KOPT-K1 (cell line): Measurements from ENCODE around the gene GABRA1.

Source experiments
- H3K27ac ChIP-seq: fragments of 200-600 bp; sonication (generic); 2 replicates; pipeline ENCODE4 v1.5.1; 2016; ENCODE audit warnings: antibody characterized with exemption, mild to moderate bottlenecking, low read depth, low read length; ENCODE audit not compliant: poor library complexity, severe bottlenecking
- H3K36me3 ChIP-seq: fragments of 200-600 bp; sonication (generic); 2 replicates; pipeline ENCODE4 v1.5.1; 2017; ENCODE audit warnings: antibody characterized with exemption, mild to moderate bottlenecking, low read length, moderate library complexity; ENCODE audit not compliant: insufficient read depth
- H3K9me3 ChIP-seq: fragments of 200-600 bp; sonication (generic); 2 replicates; pipeline ENCODE4 v1.5.1; 2017; ENCODE audit warnings: antibody characterized with exemption, low read length, mild to moderate bottlenecking; ENCODE audit not compliant: insufficient read depth, poor library complexity, severe bottlenecking

Gene GABRA1

DNA sequence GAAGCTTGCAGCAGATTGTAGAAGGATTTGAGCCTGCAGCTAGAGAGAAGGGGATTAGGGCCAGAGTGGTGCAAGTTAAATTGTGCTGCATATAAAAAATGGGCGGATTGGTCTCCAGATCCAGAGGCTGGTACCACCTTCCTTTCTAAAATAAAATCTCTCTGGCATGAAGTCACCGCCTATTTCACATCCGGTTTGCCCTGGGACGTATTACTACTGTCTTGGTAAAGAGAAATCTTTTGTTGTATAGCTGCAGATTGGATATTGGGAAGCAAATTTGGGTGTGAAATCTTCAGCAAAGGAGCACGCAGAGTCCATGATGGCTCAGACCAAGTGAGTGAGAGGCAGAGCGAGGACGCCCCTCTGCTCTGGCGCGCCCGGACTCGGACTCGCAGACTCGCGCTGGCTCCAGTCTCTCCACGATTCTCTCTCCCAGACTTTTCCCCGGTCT lies at the start of gene GABRA1:
TSS of gene GABRA1 (plus strand) at position 180 of the 451 bp plus-strand sequence. CDS start 2,691 bp downstream, outside the sequence.
- H3K27ac ChIP-seq, result no peak within 1 kb of the TSS
- H3K9me3 ChIP-seq, result no peaks in the 10 kb centered on the region
- H3K36me3 ChIP-seq, result no peaks in the 10 kb centered on the region

DNA sequence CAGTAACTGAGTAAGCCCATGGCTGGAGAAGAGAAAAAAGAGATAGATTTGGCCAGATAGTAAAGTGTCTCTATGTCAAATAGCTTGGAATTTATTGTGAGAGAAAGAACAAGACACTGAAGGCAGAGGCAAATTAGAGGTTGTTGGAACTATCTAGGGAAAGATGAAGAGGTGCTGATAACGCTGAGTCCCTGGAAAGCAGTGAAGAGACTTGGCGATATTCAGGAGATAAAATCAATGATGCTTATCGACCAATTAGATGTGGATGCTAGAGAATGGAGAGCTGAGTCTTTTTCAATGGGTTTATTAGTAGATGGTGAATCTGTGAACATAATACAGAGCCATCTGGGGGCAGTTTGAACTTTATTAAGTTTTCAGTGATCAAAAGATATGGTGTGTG lies 48.6 kb upstream of the GABRA1 start:
- H3K27ac ChIP-seq, result no peak overlapping the region
- H3K9me3 ChIP-seq, result no peaks in the 10 kb centered on the region
- no peaks in the 10 kb centered on the region for H3K36me3 ChIP-seq

DNA sequence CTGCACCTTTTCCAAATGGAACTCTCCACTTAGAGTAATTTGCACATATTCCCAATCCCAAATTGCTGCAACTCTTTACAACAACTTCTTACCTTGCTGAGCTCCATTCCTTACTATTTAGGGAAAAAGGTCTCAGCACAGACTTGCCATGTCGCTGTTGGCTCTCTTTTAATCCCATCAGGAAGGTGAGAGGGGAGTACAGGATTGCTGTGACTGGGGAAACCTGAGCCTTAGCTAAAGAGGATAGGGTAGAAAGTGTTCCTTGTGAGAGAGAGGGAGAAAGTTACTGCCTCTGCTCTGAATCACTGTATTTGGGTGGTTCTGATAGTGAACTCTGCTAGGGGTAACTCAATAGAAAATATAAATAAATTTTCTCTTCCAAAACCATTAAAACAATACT lies 43.7 kb upstream of the GABRA1 start:
- Histone ChIP-seq H3K36me3 (no peaks in the 10 kb centered on the region), H3K27ac (no peak overlapping the region), H3K9me3 (no peaks in the 10 kb centered on the region)

DNA sequence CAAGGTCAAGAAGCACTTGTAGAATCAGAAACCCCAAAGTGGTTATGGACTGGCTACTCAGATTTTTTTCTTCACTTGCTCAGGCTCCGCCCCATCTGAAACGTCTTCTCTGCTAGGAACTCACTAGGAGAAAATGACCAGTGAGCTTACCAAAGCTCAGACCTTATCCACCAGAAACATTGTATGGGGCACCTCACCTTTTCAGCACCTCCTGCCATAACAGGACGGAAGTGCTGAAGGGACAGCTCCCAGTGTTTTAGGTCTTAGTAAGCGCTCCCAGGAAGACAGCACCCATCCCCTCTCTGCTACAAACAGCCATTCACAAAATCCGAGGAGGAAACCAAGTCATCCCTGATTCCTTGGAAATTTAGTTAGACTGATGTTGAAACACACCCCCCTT lies 1.2 kb upstream of the GABRA1 start:
- Histone ChIP-seq H3K36me3 (no peaks in the 10 kb centered on the region), H3K27ac (no peak overlapping the region), H3K9me3 (no peaks in the 10 kb centered on the region)

DNA sequence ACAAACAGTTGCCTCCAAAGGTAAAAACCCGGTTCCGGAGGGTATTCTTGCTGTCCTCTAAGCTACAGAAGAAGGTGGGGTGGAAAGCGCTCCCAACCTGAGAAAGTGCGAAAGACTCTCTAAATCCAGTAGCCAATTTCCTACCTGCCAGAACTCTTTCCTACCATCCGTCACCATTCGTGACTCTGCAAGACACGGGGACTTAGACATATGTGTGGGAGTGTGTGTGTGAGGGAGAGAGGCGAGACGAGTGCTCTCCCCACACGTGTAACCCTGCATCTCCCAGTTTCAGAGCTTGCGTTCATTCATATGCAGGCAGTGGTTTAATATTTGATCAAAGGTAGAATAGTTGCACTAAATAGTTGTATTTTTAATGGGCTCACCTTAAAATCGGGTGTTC lies 473 bp upstream of the GABRA1 start:
- Histone ChIP-seq H3K27ac (no peak overlapping the region), H3K9me3 (no peaks in the 10 kb centered on the region), H3K36me3 (no peaks in the 10 kb centered on the region)

DNA sequence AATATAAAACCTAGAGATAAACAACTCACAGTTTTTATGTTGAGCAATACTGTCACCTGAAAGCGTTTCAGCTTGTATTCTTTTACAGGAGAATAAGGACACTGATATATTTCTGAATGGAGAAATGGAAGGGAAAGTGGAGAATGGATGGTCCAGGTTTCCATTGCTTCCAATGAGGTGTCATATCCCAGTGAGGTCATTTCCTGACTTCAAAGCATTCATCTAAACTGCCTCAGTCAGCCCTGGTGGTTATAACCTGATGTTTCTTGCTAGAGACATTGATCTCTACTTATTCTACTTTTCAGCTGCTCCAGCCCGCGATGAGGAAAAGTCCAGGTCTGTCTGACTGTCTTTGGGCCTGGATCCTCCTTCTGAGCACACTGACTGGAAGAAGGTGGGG lies 2.6 kb downstream of the GABRA1 start:
- Histone ChIP-seq H3K36me3 (no peaks in the 10 kb centered on the region), H3K27ac (no peak overlapping the region), H3K9me3 (no peaks in the 10 kb centered on the region)

DNA sequence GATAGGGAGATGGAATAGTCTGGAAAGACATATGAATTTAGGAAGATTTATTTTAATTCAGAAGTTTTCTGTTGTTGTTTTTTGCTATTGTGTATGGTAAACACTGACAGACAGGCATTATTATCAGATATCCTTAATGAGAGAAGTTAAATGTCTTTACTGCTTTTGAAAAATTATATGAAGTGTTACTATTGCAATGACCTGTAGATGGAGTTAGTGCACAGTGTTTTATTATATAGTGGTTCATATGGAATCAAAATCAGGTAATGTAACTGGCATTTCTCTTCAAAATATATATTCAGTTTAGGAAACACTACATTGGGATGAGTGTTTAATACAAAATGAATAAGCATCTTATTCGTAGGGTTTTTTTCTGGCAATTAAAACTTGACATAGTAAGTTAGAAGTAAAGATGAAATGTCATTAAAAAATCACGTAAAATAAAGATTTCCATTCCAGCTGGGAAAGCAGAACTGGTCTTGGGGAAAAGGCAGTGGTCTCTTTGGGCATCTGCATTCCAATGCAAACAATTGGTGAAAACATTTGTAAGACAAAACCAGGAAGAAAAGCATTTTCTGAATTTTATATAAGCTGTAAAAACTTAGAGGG lies 3.9 kb downstream of the GABRA1 start:
- H3K27ac ChIP-seq, result no peak overlapping the region
- no peaks in the 10 kb centered on the region for H3K9me3 ChIP-seq
- H3K36me3 ChIP-seq, result no peaks in the 10 kb centered on the region

DNA sequence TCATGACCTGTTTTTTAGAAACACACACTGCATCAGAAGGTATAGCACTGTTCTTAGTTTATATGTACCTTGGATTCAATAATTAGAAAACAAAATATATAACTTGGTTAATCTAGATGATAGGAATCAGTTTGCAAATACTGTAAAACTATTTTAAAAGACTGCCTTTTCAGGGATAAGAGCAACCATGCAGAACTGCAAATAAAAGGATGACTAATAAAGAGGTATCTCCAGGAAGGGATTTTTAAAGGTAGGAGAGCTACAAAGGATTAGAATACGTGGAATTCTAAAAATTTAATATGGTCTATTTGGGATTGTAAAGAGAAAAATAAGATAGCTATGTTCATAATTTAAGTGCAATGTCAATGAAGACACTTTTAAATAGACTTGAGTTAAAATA lies 9.4 kb downstream of the GABRA1 start:
- Histone ChIP-seq H3K9me3 (no peaks in the 10 kb centered on the region), H3K27ac (no peak overlapping the region), H3K36me3 (no peaks in the 10 kb centered on the region)

DNA sequence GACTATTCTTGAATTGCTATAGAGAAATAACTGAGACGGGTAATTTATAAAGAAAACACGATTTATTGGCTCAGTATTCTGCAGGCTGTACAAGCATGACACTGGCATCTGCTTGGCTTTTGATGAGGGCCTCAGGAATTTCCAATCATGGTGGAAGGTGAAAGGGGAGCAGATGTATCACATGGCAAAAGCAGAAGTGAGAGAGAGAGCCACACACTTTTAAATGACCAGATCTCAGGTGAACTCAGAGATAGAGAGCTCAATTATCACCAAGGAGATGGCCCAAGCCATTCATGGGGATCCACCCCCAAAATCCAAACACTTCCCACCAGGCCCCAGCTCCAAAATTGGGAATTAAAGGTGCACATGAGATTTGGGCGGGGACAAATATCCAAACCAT lies 15.3 kb downstream of the GABRA1 start:
- no peaks in the 10 kb centered on the region for H3K9me3 ChIP-seq

DNA sequence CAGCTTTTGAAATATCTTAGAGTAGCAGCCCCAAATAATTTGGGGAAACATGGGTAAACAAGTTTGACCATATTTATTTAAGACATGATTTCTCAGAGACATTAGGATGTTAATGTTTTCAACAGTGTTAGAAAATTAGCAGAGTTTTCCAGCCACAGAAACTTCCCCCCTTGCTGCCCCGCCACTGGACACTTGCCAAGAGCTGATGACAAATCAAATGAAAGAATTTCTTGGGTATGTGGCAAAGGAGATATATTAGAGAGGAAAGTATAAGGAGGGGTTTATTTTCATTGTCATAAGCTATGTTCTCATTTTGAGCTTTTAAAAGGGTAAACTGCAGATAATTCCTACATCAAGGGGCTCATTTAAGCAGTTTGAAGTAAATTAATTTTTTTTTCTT lies 15.9 kb downstream of the GABRA1 start:
- H3K27ac ChIP-seq, result no peak overlapping the region
- no peaks in the 10 kb centered on the region for H3K9me3 ChIP-seq
- H3K36me3 ChIP-seq, result no peaks in the 10 kb centered on the region

More for the DNA sequence above, 15.3 kb downstream of the GABRA1 start:
- Histone ChIP-seq H3K36me3 (no peaks in the 10 kb centered on the region), H3K27ac (no peak overlapping the region)

DNA sequence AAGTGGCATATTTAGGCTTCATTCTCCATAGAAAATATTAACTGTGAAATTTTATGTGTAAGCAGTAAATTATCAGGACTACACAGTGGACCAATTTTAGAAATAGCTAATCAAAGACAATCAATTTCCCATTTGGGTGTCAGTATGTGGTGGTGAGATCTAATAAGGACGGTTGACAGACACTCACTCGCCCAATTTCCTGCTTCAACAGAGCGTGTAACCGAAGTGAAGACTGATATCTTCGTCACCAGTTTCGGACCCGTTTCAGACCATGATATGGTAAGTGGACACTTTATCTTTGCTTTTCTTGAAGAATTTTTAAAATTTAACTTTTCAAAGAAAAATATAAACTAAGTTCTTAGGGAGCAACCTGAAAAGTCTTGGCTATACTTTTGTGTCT lies 17.6 kb downstream of the GABRA1 start:
- H3K27ac ChIP-seq, result no peak overlapping the region
- H3K36me3 ChIP-seq, result no peaks in the 10 kb centered on the region
- H3K9me3 ChIP-seq, result no peaks in the 10 kb centered on the region

DNA sequence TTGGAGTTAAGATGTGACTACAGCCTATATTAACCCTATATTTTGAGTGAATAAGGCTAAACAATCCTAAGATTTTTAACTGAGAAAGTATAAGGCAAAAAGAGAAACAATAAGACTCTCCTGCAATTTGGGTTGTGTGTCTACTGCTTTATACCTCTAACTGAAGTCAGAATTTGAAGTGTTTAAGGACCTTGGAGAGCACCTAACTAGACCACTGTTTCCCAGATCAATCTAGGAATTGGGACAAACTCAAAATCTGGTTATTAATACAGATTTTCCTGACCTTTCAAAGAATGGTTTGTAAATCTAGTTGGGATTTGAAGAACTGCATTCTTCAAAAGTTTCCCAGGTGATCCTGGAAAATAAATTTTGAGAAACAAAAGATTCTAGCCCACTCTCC lies 42.1 kb downstream of the GABRA1 start:
- no peaks in the 10 kb centered on the region for H3K9me3 ChIP-seq

DNA sequence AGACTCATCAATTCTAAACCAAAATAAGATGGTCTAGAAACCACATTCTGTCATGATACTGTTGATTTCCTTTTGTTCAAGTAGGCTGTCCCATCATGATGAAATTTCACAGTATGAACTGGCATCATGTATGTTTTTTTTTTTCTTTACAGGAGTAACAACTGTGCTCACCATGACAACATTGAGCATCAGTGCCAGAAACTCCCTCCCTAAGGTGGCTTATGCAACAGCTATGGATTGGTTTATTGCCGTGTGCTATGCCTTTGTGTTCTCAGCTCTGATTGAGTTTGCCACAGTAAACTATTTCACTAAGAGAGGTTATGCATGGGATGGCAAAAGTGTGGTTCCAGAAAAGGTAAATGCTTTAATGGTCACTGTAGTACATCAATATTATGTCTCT lies 47.6 kb downstream of the GABRA1 start:
- H3K27ac ChIP-seq, result no peak overlapping the region
- H3K36me3 ChIP-seq, result no peaks in the 10 kb centered on the region
- H3K9me3 ChIP-seq, result no peaks in the 10 kb centered on the region

More for the DNA sequence above, 42.1 kb downstream of the GABRA1 start:
- no peak overlapping the region for H3K27ac ChIP-seq
- H3K36me3 ChIP-seq, result no peaks in the 10 kb centered on the region

DNA sequence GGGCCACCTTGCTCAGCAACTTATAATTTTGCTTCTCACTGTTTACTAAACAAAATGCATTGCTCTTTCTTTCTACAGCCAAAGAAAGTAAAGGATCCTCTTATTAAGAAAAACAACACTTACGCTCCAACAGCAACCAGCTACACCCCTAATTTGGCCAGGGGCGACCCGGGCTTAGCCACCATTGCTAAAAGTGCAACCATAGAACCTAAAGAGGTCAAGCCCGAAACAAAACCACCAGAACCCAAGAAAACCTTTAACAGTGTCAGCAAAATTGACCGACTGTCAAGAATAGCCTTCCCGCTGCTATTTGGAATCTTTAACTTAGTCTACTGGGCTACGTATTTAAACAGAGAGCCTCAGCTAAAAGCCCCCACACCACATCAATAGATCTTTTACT lies 49.1 kb downstream of the GABRA1 start:
- Histone ChIP-seq H3K36me3 (no peaks in the 10 kb centered on the region), H3K27ac (no peak overlapping the region)

DNA sequence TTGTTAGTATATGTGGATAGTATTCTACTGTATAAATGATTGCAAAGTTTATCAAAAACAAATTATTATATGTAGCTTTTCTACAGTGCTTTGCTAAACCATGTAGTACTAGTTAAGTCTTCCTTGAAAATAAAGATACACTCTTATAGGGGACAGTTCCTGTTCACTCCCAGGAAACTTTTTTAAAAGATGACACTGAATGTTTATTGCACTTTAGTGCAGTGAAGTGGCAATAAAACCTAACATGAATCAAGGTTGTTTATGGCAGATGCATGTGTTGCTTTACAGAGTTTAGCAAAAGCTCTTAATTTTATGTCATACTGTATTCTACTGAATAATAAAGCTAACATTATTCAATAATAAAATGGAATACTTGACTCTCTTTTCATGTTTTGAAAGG lies 51.7 kb downstream of the GABRA1 start:
- no peaks in the 10 kb centered on the region for H3K9me3 ChIP-seq
- H3K27ac ChIP-seq, result no peak overlapping the region
- no peaks in the 10 kb centered on the region for H3K36me3 ChIP-seq

More for the DNA sequence above, 49.1 kb downstream of the GABRA1 start:
- H3K9me3 ChIP-seq, result no peaks in the 10 kb centered on the region

DNA sequence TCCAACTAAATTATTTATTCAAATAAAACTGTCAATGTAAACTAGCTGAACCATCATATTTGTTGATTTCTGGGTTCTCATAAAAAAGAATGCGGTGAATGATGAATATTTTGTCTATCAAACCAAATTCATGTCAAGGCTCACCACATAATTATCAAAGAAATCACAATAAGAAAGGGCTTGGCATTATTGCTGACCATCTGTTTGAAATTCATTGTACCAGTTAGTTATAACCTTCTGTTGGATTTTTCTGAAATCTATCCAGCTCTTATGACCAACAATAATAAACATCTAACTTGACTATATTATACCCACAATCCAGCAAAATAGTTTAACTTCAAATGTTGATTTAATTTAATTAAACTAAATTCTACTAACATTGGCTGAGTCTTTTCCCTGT lies 53.1 kb downstream of the GABRA1 start:
- H3K9me3 ChIP-seq, result no peaks in the 10 kb centered on the region
- H3K27ac ChIP-seq, result no peak overlapping the region
- H3K36me3 ChIP-seq, result no peaks in the 10 kb centered on the region
